Activated CD8-positive, alpha-beta memory T cell treated with anti-CD3 and anti-CD28 coated beads, Interleukin-2, amount 50 U/mL, for 48 hours (primary cell): ENCODE measurements around the gene DCLRE1C.
"Not testable (repeated sequence)": the region's sequence is repeated elsewhere in the genome, so short reads cannot be mapped to it uniquely, and the experiment has no call there.

Source experiments
- DNase-seq: peaks from one replicate; pipeline ENCODE4 v3.0.0-alpha.2; 2020

DCLRE1C gene

DNA sequence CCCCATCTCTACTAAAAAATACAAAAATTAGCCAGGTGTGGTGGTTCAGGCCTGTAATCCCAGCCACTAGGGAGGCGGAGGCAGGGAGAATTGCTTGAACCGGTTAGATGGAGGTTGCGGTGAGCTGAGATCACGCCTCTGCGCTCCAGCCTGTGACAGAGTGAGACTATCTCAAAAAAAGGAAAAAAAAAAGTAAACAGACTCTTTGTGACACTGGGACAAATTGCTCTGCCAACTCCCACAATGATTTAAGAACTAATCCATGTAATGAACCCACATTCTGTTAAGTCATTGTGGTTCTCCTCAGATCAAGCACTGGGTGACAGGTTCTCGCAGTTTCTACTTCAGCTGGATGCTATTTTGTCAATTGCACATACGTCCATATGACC, 11.0 kb downstream of the DCLRE1C start:
- not testable (repeated sequence) for DNase-seq

DNA sequence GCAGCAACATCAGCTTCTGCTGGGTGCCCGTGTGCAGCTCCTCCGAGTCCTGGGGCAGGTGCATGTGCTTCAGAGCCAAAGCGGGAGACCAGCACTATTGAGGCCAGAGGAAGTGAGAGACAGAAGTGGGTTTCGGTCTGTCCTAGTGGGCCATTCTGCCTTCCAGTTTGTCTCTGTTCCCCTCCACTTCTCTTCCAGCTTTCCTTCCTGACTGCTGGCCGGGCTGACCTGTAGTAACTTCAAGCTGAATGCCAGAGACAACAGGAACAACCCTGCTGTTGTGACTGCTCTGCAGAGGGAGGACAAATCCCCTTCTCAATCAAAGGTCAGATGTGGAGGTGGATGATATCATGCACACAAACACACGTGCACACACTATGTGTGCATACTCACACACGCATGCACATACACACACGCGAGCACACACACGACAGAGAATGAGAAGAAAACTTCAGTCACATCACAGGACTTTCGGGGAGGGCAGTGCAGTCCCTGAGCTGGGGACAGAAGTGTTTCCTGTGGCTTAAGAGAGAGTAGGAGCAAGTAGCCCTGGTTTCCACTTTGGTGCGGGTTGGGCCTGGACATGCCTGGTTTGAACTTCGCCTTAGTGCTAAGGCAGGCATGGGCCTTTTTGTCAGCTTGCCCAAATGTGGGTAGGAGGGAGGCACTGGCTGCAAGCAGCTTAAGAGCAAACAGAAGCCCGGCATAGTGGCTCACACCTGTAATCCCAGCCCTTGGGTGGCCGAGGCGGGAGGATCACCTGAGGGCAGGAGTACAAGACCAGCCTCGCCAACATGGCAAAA, 11.5 kb downstream of the DCLRE1C start:
- DNase-seq = not testable (repeated sequence)

DNA sequence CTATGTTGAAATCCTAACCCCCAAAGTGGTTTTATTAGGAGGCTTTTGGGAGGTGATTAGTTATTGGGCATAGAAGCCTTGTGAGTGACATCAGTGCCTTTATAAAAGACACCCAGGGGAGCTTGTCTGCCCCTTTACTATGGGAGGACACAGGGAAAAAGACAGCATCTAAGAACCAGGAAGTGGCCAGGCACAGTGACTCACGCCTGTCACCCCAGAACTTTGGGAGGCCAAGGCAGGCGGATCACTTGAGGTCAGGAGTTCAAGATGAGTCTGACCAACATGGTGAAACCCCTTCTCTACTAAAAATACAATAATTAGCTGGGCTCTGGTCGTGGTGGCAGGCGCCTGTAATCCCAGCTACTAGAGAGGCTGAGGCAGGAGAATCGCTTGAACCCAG, 14.9 kb downstream of the DCLRE1C start:
- DNase-seq = not testable (repeated sequence)

GRCh38 chr10:14936584-14936983, 17.3 kb downstream of the DCLRE1C start:
- DNase-seq = no peak

- DNase-seq = no peak
These were observed 23.3 kb downstream of the DCLRE1C start for GRCh38 chr10:14930610-14931009.

DNA sequence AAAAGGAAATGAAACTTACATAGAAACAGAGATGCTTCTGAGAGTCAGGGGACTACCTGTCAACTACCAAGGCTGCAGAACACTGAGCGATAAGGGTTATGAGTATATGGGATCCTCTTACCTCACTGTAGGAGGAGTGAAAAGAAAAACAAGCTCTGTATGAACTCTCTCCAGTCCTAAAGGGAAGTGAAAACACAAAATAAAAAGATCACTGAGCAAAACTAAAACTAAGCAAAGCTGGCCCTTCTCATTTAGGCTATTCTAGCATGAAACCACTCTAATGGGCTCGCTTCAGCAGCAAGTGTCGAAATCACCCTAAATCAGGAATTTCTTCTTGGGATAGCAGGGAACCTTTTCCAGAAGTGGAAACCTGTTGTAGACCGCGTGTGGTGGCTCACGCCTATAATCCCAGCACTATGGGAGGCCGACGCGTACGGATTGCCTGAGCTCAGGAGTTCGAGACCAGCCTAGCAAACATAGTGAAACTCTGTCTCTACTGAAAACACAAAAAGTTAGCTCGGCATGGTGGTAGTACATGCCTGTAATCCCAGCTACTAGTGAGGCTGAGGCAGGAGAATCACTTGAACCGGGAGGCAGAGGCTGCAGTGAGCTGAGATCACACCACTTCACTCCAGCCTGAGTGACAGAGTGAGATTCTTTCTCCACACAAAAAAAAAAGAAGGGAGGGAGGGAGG, 27.0 kb downstream of the DCLRE1C start:
- DNase-seq = no peak

- no peak for DNase-seq
These were observed 27.8 kb downstream of the DCLRE1C start for GRCh38 chr10:14926061-14926470.

GRCh38 chr10:14925268-14925667, 28.6 kb downstream of the DCLRE1C start:
- DNase-seq = no peak

DNA sequence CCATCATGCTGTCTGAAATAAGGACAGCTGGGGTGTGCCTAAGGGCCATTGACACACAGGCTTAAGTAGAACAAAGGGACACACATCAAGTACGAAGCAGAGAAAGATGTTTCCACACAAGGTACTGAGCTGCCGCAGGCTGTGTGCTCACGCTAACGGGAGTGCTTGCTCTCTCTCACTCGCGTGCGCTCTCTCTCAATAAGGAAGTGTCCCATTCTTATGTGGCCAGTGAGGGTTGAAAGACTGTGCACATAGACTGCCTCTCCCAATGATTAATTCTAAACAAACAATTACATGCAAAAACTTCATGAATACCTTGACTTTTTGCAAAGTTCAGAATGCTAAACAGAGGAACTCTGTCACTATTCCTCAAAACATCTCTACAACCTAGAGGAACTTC, 29.9 kb downstream of the DCLRE1C start:
- no peak for DNase-seq

- DNase-seq = no peak
These were observed 34.9 kb downstream of the DCLRE1C start for GRCh38 chr10:14918964-14919363.

DNA sequence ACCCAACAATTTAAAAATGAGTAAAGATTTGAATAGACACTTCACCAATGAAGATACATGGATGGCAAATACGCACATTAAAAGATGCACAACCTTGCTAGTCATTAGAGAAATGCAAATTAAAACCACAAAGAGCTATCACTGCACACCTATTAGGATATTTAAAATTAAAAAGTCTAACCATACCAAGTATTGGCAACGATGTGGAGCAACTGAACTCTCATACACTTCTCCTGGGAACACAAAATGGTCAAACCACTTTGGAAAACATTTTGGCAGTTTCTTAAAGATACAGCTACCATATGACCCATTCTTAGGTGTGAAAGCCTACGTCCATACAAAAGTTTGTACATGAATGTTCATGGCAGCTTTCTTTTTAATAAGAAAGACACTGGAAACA, 36.1 kb downstream of the DCLRE1C start:
- no peak for DNase-seq

DNA sequence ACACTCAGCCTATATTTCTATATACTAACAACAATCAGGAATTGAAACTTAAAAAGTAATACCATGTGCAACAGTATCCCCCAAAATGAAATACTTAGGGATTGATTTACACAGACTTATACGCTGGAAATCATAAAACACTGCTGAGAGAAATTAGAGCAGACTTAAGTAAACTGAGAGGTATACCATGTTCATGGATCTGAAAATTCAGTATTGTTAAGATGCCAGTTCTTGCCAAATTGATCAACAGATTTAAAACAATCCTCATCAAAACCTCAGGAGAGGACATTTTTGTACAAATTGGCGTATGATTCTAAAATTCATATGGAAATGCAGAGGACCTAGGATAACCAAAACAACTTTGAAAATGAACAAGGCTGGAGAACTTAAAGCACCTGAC, 37.3 kb downstream of the DCLRE1C start:
- DNase-seq = no peak

DNA sequence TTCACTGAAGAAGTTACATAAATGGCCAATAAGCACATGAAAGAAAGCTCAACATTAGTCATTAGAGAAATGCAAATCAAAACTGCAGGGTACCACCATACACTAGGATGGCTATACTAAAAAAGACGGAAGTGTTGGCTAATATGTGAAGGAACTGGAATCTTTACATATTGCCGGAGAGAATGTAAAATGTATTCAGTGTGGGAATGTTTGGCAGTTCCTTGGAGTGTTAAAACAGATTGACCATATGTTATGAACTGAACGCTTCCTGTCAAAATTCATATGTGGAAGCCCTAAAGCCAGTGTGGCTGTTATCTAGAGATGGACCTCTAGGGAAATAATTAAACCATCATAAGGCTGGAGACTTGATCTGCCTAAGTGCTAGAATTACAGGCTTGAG, 42.1 kb downstream of the DCLRE1C start:
- no peak for DNase-seq

- no peak for DNase-seq
These were observed 42.9 kb downstream of the DCLRE1C start for GRCh38 chr10:14910953-14911352.

DNA sequence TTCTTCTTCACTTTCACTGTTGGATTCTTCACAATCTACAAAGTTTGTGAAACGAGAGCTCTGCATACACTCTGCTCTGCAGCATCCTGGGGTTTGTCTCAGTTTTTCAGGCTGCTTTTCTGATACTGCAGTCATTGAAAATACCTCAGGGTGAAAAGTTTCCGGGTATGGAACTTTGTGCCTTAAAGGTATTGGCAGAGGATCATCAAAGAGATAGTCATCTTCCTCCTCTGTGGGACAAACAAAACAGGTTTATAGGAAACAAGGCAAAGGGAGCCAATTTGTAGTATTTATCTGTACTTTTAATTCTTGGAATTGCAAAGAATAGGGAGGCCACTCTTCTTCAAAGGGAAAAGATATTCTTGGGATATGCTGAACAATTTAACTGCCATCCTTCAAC, 44.8 kb downstream of the DCLRE1C start:
- DNase-seq = no peak

GRCh38 chr10:14907591-14907990, 46.3 kb downstream of the DCLRE1C start:
- DNase-seq = not testable (repeated sequence)

- no peak for DNase-seq
These were observed 47.1 kb downstream of the DCLRE1C start for GRCh38 chr10:14906765-14907164.

- DNase-seq = no peak
These were observed 48.0 kb downstream of the DCLRE1C start for GRCh38 chr10:14905890-14906289.

- DNase-seq = no peak
These were observed 49.0 kb downstream of the DCLRE1C start for GRCh38 chr10:14904864-14905263.

DNA sequence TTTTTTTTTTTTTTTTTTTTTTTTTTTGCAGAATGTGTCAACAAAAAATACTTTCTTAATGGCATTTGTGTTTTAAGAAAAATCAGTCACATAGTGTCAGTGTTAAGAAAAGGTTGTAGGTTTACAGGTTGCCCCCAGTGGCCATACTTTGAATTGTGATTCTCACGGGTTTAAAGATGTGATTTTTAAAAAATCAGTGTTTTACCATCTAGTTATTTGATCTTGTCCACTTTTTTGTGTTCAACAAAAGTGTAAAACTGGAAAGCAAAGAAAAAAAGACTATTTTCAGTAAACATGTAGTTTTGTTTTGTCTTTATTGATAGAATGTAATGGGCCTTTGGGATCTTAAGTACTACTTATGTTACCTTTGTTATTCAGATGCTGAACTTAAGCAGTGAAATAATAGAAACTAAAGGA, 49.6 kb downstream of the DCLRE1C start:
- DNase-seq = no peak

DNA sequence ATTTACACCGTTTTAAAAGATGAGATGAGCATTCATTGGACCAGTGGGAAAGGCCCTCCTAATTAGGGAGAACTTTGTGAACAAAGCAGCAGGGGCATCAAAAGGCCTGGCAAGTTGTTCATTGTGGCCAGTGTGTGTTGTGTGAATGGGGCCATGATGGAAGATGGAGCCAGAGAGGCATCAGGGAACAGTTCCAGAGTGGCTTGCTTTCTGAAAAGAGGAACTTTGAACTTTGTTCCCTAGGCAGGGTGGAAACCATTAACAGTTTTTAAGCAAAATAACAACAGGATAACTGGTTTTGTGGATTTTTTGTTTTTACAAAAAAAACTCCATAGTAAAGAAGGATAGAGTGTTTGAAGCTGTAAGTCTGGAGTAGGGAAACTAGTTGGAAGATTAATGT, 62.7 kb downstream of the DCLRE1C start:
- no peak for DNase-seq

DNA sequence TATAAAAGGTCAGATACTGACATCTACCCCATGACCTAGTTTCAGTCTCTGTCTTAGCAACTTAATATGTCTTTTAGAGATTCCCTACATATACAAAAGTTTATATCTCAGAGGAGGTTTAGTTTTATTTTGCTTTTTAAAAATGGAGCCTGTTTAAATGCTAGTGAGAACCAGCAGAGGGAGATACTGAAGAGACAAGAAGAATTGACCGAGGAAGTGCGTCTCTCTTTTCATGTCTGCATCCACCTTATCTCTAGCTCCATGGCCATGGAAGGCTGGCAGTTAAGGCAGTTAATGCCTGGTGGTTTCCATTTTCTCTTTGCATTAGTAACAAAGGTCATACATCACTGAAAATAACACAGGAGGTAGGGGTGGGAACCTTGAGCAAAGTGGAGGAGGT, 64.6 kb downstream of the DCLRE1C start:
- DNase-seq = no peak

GRCh38 chr10:14884082-14884481, 69.8 kb downstream of the DCLRE1C start:
- no peak for DNase-seq

DNA sequence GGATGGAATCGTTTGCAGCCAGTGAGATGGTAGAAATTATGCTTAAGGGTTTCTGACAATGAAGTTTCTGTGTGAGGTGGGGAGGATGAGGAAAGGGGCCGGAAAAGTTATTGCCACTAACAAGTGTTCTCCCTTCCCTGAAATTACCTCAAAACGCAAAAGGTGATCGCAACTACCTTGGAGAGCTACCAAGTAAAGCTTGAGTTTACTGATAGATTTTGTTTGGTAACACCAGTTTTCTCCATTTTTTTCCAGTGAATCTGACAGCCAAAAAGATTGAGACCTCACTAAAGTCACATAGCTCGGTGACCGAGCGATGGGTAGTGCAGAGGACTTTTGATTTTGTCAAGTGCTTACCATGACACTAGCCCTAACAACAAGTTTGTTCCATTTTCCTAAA, 73.7 kb downstream of the DCLRE1C start:
- DNase-seq = no peak

DNA sequence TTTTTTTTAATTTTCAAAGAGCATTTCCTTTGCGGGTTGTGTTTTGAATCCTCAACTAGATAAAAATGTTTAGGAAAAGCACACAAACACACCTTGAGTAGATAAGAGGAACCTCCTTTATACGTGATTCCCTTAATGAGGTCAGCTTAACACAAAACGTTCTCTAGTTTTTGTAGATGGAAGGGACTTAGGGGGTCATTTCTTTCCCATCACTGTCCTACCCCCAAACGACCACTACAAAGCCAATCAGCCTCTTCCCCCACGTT, 74.0 kb downstream of the DCLRE1C start:
- no peak for DNase-seq
